ENCODE data around the gene MCM10.

GRCh38 chr10:13182424-13182823 is 21.1 kb downstream of the MCM10 start:
- TF ChIP-seq POLR2A (IDR thresholded peaks at IDR 0.05; ENCODE audit: low read depth, low read length) (no peak), FOS (IDR thresholded peaks at IDR 0.05; ENCODE audit: low read depth, low read length) (no peak), MAZ (IDR thresholded peaks at IDR 0.05; ENCODE audit: borderline replicate concordance, low read depth, low read length) (no peak), RAD21 (IDR thresholded peaks at IDR 0.05; ENCODE audit: low read length) (no peak), MXI1 (IDR thresholded peaks at IDR 0.05; ENCODE audit: borderline replicate concordance, low read depth, low read length) (no peak), CEBPB (IDR thresholded peaks at IDR 0.05; ENCODE audit: low read depth, low read length) (no peak)
- TF ChIP-seq, protein P1, sequence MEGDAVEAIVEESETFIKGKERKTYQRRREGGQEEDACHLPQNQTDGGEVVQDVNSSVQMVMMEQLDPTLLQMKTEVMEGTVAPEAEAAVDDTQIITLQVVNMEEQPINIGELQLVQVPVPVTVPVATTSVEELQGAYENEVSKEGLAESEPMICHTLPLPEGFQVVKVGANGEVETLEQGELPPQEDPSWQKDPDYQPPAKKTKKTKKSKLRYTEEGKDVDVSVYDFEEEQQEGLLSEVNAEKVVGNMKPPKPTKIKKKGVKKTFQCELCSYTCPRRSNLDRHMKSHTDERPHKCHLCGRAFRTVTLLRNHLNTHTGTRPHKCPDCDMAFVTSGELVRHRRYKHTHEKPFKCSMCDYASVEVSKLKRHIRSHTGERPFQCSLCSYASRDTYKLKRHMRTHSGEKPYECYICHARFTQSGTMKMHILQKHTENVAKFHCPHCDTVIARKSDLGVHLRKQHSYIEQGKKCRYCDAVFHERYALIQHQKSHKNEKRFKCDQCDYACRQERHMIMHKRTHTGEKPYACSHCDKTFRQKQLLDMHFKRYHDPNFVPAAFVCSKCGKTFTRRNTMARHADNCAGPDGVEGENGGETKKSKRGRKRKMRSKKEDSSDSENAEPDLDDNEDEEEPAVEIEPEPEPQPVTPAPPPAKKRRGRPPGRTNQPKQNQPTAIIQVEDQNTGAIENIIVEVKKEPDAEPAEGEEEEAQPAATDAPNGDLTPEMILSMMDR (conservative IDR thresholded peaks at IDR 0.05; ENCODE audit: low read depth, low read length), result no peak

Data from IMR-90 (cell line).